ENCODE measurements around the gene CHD3. TPM values are rescaled to one million over a fixed set of nuclear protein-coding genes. Genes with fewer than 3 reads are reported as not detected.

CHD3 gene
- total RNA-seq, 4 donors from 2014 or later = 5.4 to 7.7 (median 6.0) TPM

DNA sequence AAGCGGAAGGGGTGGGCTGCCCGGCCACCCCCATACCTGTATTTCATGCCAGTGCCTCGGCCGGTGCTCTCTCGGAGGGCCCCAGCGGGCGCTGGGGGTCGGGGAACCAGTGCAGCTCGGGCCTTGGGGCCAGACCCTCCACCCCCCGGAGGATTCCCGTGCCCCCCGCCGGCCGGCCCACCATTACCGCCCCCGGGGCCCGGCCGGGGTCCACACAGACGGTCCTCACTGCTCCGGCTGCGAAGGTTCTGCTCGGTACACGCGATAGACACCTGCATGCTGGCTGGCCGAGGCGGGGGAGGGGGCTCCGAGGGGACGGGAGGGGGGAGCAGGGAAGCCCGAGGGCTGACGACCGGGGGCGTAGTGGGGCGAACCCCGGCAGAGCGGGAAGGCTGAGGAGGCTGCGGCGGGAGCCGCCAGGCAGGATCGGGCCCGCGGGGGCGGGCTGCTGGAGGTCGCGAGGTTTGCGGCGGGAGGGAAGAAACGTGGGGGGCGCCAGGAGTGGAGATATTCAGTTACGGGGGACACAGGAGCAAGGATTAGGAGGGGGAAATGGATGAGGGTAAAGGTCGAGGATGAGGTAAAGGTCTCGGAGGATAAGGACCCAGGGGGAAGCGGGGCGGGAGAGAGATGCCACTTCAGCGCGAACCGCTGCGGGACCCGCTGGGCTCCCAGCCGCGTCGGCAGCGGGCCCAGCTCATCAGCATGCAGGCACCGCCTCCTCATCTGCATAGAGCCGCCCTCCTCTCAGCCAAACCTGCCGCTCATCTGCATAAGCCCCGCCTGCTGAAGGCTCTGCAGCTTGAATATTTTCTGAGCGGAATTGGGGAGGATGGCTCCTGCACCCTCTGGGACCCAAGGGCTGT lies 40.8 kb downstream of the CHD3 start, which contains the start of gene KCNAB3:
Gene KCNAB3 (minus strand): TSS at position 699 of the 866 bp plus-strand sequence. CDS start 421 bp downstream, at position 278.
- H3K4me3 ChIP-seq = no peak within 1 kb of the TSS
- intact Hi-C loops (cut with DNase I; ENCODE audit: low total_unique reads) (loop anchor here (5.0 kb wide), 2 partner anchors 63 to 72 kb away; partner anchors contain the start of genes CYB5D1, NAA38 and TMEM88), in situ Hi-C loops (cut with MboI; ENCODE audit: low sequenced_read_pairs in 4 of 4) (loop anchor here in 1 of 4 donors (5.0 kb wide), 1 partner anchor 58 kb away; no protein-coding TSS in a partner anchor)
- TF ChIP-seq POLR2A (IDR thresholded peaks at IDR 0.05) (no peak), CTCF (IDR thresholded peaks at IDR 0.05 in 4 of 5, conservative IDR thresholded peaks at IDR 0.05 in 1 of 5) (no peak)
- H3K27ac ChIP-seq = no peak within 1 kb of the TSS
- peaks cover 17 to 19% of the 10 kb centered on the region in 2 donors for H3K4me1 ChIP-seq
- no peaks in the 10 kb centered on the region for H3K27me3 ChIP-seq
- no peaks in the 10 kb centered on the region for H3K9me3 ChIP-seq
- ATAC-seq (no peak), DNase-seq (no peak)
- peaks cover 0 to 1% of the 10 kb centered on the region in 2 donors for H3K36me3 ChIP-seq

- DNase-seq = no peak
- in situ Hi-C loops (cut with MboI; ENCODE audit: low sequenced_read_pairs in 4 of 4) (loop anchor here in 1 of 4 donors (5.0 kb wide), 1 partner anchor 56 kb away; no protein-coding TSS in a partner anchor), intact Hi-C loops (cut with DNase I; ENCODE audit: low total_unique reads) (loop anchor here (5.0 kb wide), 2 partner anchors 61 to 74 kb away; partner anchors contain the start of genes CYB5D1, NAA38 and TMEM88)
- TF ChIP-seq CTCF (IDR thresholded peaks at IDR 0.05 in 4 of 5, conservative IDR thresholded peaks at IDR 0.05 in 1 of 5) (no peak), POLR2A (IDR thresholded peaks at IDR 0.05) (no peak)
- Histone ChIP-seq H3K4me3 (peak overlapping the region; percentile 85 to 97 (median 93)), H3K9me3 (no peaks in the 10 kb centered on the region), H3K36me3 (peaks cover 0 to 18% of the 10 kb centered on the region in 2 donors), H3K27me3 (no peaks in the 10 kb centered on the region), H3K27ac (peak overlapping the region; percentile 83 to 90 (median 87)), H3K4me1 (peaks cover 17 to 19% of the 10 kb centered on the region in 2 donors)
- ATAC-seq = no peak
These were observed 42.4 kb downstream of the CHD3 start for GRCh38 chr17:7930841-7931631.

- H3K36me3 ChIP-seq = peaks cover 0 to 26% of the 10 kb centered on the region in 2 donors
- peak within 1 kb of the TSS; percentile 83 to 90 (median 87) for H3K27ac ChIP-seq
- intact Hi-C loops (cut with DNase I; ENCODE audit: low total_unique reads) (loop anchor here (1.0 to 5.0 kb wide), 4 partner anchors 17 to 75 kb away; partner anchors contain the start of genes CYB5D1, NAA38 and TMEM88), in situ Hi-C loops (cut with MboI; ENCODE audit: low sequenced_read_pairs in 4 of 4) (loop anchor here in 1 of 4 donors (5.0 kb wide), 1 partner anchor 55 kb away; no protein-coding TSS in a partner anchor)
- H3K4me1 ChIP-seq = peaks cover 17 to 19% of the 10 kb centered on the region in 2 donors
- DNase-seq (peak; percentile 99 to 100), ATAC-seq (peak; percentile 97 to 98)
- H3K4me3 ChIP-seq = peak within 1 kb of the TSS; percentile 85 to 97 (median 94)
- H3K27me3 ChIP-seq = no peaks in the 10 kb centered on the region
- no peaks in the 10 kb centered on the region for H3K9me3 ChIP-seq
- TF ChIP-seq POLR2A (IDR thresholded peaks at IDR 0.05) (peak; percentile 78), CTCF (IDR thresholded peaks at IDR 0.05 in 4 of 5, conservative IDR thresholded peaks at IDR 0.05 in 1 of 5) (no peak)
These were observed 43.3 kb downstream of the CHD3 start, which contains the start of the genes CNTROB and TRAPPC1 for GRCh38 chr17:7931709-7932482. TSS of gene CNTROB (plus strand) at chr17:7932206. CDS start at chr17:7933080, 874 bp downstream. TSS of gene TRAPPC1 (minus strand) at chr17:7931946. CDS start at chr17:7931829, 117 bp downstream.
